Keratinocyte (primary cell): ENCODE results near the gene TMEM200B. TPM values are rescaled to one million over a fixed set of nuclear protein-coding genes. Genes with fewer than 3 reads are reported as not detected.

Experiments used
- DNase-seq: peaks from one replicate; pipeline ENCODE4 v3.0.0-alpha.2; 2011; ENCODE audit warnings: low read depth, missing footprints, low spot score
- FAIRE-seq: peaks from 2 replicates; lab custom pipeline; 2011; peaks lifted over from hg19 to GRCh38; lab: Jason Lieb, UNC
- H2AFZ ChIP-seq: 2 replicates; pipeline ENCODE4 v1.6.0; 2012; ENCODE audit warnings: low read length, control low read depth, inconsistent platforms; ENCODE audit not compliant: control insufficient read depth
- H3K27ac ChIP-seq: 2 replicates; pipeline ENCODE4 v1.5.1; 2011; ENCODE audit warnings: low read length; ENCODE audit not compliant: control insufficient read depth, insufficient read depth
- H3K27me3 ChIP-seq: 3 replicates; pipeline ENCODE4 v1.6.0; 2011; ENCODE audit warnings: low read length; ENCODE audit not compliant: control insufficient read depth, insufficient read depth; ENCODE audit errors: extremely low read depth
- H3K36me3 ChIP-seq, 2 experiments: 2 replicates in 1 of 2; 3 replicates in 1 of 2; pipeline ENCODE4 v1.5.1; 2011; ENCODE audit warnings: low read length in 2 of 2, mild to moderate bottlenecking in 1 of 2; ENCODE audit not compliant: control insufficient read depth in 2 of 2, insufficient read depth in 2 of 2; ENCODE audit errors: extremely low read depth in 1 of 2
- H3K4me1 ChIP-seq: 3 replicates; pipeline ENCODE4 v1.5.1; 2011; ENCODE audit warnings: low read length; ENCODE audit not compliant: control insufficient read depth, insufficient read depth; ENCODE audit errors: extremely low read depth
- H3K4me2 ChIP-seq: 3 replicates; pipeline ENCODE4 v1.6.0; 2011; ENCODE audit warnings: low read depth, low read length; ENCODE audit not compliant: control insufficient read depth, insufficient read depth; ENCODE audit errors: extremely low read depth
- H3K4me3 ChIP-seq, 3 experiments: fragments of 200-600 bp in 1 of 3; sonication (generic) in 1 of 3; 2 replicates in 2 of 3; 3 replicates in 1 of 3; pipeline ENCODE4 v1.5.1; 2011 to 2016; ENCODE audit warnings: low read length in 3 of 3, mild to moderate bottlenecking in 3 of 3, control low read depth in 2 of 3, inconsistent platforms in 1 of 3, low read depth in 1 of 3, mixed read lengths in 1 of 3, mixed run types in 1 of 3, moderate library complexity in 1 of 3; ENCODE audit not compliant: control insufficient read depth in 2 of 3, insufficient read depth in 2 of 3; ENCODE audit errors: extremely low read depth in 1 of 3
- H3K79me2 ChIP-seq: 2 replicates; pipeline ENCODE4 v1.6.0; 2012; ENCODE audit warnings: low read length; ENCODE audit not compliant: control insufficient read depth, insufficient read depth
- H3K9ac ChIP-seq: 3 replicates; pipeline ENCODE4 v1.6.0; 2011; ENCODE audit warnings: low read length; ENCODE audit not compliant: control insufficient read depth, insufficient read depth; ENCODE audit errors: extremely low read depth
- H3K9me1 ChIP-seq: 3 replicates; pipeline ENCODE4 v1.6.0; 2011; ENCODE audit warnings: low read length; ENCODE audit not compliant: control insufficient read depth, insufficient read depth; ENCODE audit errors: extremely low read depth
- H3K9me3 ChIP-seq: 2 replicates; pipeline ENCODE4 v1.5.1; 2012; ENCODE audit warnings: low read depth, low read length; ENCODE audit not compliant: control insufficient read depth
- H4K20me1 ChIP-seq: 3 replicates; pipeline ENCODE4 v1.6.0; 2011; ENCODE audit warnings: low read length; ENCODE audit not compliant: control insufficient read depth, insufficient read depth; ENCODE audit errors: extremely low read depth
- EZH2 ChIP-seq: IDR thresholded peaks from one replicate; pipeline ENCODE4 v1.6.1; 2012; ENCODE audit warnings: inconsistent platforms, mild to moderate bottlenecking, low read length, moderate library complexity
- dilution Hi-C: fragments of 300-500 bp; cut with MboI; formaldehyde crosslinking; loops from one replicate; pipeline ENCODE4 v1.7.0; 2020; ENCODE audit warnings: low sequenced_read_pairs; ENCODE audit not compliant: extremely low pct_ligation_motif_present
- polyA plus RNA-seq, 5 experiments: library from polyadenylated mRNA; depleted of rRNA in 3 of 5; stranded (reverse) in 3 of 5; stranded (forward) in 1 of 5; unstranded in 1 of 5; fragments of >200 nt; gene quantifications; 1 replicate in 1 of 5; 2 replicates in 3 of 5; 3 replicates in 1 of 5; pipeline versions ENCODE4 v1.2.1 to v1.2.3, GENCODE V29; 2011 to 2012; ENCODE audit warnings: missing spikeins in 2 of 5, low read depth in 1 of 5, low replicate concordance in 1 of 5
- TF ChIP-seq, protein P1 (sequence below), 3 experiments: IDR thresholded peaks in 1 of 3; conservative IDR thresholded peaks in 1 of 3; optimal IDR thresholded peaks in 1 of 3; 2 replicates in 2 of 3; 3 replicates in 1 of 3; pipeline versions ENCODE3 to v1.5.1; 2011; ENCODE audit warnings: low read length in 3 of 3, mild to moderate bottlenecking in 3 of 3, moderate library complexity in 2 of 3, control low read depth in 1 of 3, inconsistent platforms in 1 of 3; ENCODE audit not compliant: insufficient read depth in 2 of 3; ENCODE audit errors: extremely low read depth in 1 of 3

Gene TMEM200B
- polyA plus RNA-seq, 1 donor (not counting 4 experiments of a cell fraction or from before 2014, with no cell fraction given), result 0.59 TPM

DNA sequence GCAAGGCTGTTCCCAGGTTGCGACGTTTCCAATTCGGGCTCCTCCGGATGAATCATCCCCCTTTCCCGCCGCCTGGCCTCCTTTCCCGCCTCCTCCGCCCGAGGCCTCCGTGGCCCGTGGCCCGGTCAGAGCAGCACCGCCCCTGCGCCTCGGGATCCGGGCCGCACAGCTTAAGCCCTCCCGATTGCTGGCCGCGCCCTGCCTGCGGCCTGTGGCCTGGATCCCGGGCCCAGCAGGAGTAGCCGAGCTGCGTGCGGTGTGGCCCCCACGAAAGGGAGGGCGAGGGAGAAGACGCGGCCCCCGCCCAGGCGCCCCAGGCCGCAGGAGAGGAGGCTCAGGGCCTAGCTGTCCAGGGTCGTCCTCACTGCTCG, 1.0 kb downstream of the TMEM200B start:
- Histone ChIP-seq H3K4me1 (peaks cover 10% of the 10 kb centered on the region), H3K36me3 (peaks cover 3 to 8% of the 10 kb centered on the region in 2 experiments), H3K79me2 (no peaks in the 10 kb centered on the region), H3K4me3 (peak overlapping the region; percentile 22 to 44 (median 35)), H3K4me2 (peak overlapping the region; percentile 42), H3K27ac (no peak overlapping the region), H2AFZ (peak overlapping the region; percentile 40), H4K20me1 (no peaks in the 10 kb centered on the region), H3K9me1 (no peaks in the 10 kb centered on the region), H3K27me3 (peaks cover 38% of the 10 kb centered on the region), H3K9ac (peak overlapping the region; percentile 24), H3K9me3 (no peaks in the 10 kb centered on the region)
- no peak for DNase-seq
- dilution Hi-C loops, result no loop called here
- no peak for FAIRE-seq
- TF ChIP-seq, protein P1, sequence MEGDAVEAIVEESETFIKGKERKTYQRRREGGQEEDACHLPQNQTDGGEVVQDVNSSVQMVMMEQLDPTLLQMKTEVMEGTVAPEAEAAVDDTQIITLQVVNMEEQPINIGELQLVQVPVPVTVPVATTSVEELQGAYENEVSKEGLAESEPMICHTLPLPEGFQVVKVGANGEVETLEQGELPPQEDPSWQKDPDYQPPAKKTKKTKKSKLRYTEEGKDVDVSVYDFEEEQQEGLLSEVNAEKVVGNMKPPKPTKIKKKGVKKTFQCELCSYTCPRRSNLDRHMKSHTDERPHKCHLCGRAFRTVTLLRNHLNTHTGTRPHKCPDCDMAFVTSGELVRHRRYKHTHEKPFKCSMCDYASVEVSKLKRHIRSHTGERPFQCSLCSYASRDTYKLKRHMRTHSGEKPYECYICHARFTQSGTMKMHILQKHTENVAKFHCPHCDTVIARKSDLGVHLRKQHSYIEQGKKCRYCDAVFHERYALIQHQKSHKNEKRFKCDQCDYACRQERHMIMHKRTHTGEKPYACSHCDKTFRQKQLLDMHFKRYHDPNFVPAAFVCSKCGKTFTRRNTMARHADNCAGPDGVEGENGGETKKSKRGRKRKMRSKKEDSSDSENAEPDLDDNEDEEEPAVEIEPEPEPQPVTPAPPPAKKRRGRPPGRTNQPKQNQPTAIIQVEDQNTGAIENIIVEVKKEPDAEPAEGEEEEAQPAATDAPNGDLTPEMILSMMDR (optimal IDR thresholded peaks at IDR 0.05 in 1 of 3, IDR thresholded peaks at IDR 0.05 in 1 of 3, conservative IDR thresholded peaks at IDR 0.05 in 1 of 3; ENCODE audit: extremely low read depth in 1 of 3, insufficient read depth in 2 of 3, low read length in 3 of 3), result no peak
- TF ChIP-seq EZH2, result no peak

DNA sequence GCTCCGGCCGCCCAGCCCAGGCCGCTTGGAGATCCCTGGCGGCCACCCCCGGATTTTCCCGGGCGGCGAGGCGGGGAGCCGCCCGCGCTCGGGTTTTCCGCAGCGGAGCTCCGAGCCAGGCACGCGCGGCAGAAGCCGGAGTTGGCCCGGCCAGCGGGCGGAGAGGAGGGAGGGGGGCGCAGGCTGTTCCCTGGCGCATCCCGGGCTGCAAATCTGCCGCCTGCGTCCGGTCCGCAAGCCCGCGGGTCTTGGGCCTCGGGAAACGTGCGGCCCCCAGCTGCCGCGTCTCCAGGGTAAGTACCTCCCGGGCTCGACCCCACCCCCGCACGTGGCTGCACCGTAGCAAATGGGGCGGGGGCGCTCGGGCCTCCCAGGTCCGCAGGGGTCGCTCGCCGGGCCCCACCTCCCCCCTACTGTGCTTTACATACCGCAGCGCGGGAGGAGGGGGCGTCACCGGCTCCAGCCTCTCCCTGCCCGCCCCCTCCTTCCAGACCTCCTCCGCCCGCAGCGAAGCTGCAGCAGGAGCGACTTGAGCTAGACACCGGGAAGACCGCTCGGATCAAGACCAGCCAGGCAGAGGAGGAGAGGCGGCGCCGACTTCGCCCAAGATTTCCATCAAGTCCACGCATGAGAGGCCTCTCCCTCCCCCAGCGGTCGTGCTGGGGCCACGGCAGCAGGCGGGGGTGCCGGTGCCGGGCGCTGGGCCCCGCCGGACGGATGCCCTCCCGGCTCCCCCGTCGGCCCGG, 1.6 kb downstream of the TMEM200B start:
- H3K4me2 ChIP-seq, result peak overlapping the region; percentile 42
- H3K4me3 ChIP-seq, result peak overlapping the region; percentile 22 to 44 (median 35)
- H3K79me2 ChIP-seq, result no peaks in the 10 kb centered on the region
- peaks cover 10% of the 10 kb centered on the region for H3K4me1 ChIP-seq
- peaks cover 4 to 8% of the 10 kb centered on the region in 2 experiments for H3K36me3 ChIP-seq
- FAIRE-seq, result no peak
- H3K9me3 ChIP-seq, result no peaks in the 10 kb centered on the region
- dilution Hi-C loops, result no loop called here
- H3K27me3 ChIP-seq, result peaks cover 38% of the 10 kb centered on the region
- no peaks in the 10 kb centered on the region for H3K9me1 ChIP-seq
- no peaks in the 10 kb centered on the region for H4K20me1 ChIP-seq
- H3K9ac ChIP-seq, result peak overlapping the region; percentile 24
- no peak for TF ChIP-seq EZH2
- TF ChIP-seq, protein P1 (optimal IDR thresholded peaks at IDR 0.05 in 1 of 3, IDR thresholded peaks at IDR 0.05 in 1 of 3, conservative IDR thresholded peaks at IDR 0.05 in 1 of 3; ENCODE audit: extremely low read depth in 1 of 3, insufficient read depth in 2 of 3, low read length in 3 of 3), result no peak
- no peak for DNase-seq
- peak overlapping the region; percentile 40 for H2AFZ ChIP-seq
- no peak overlapping the region for H3K27ac ChIP-seq
